ENCODE measurements around the gene MARCHF5. TPM values are rescaled to one million over a fixed set of nuclear protein-coding genes. Genes with fewer than 3 reads are reported as not detected.
"Not testable (repeated sequence)": the region's sequence is repeated elsewhere in the genome, so short reads cannot be mapped to it uniquely, and the experiment has no call there.

Gene MARCHF5
- polyA plus RNA-seq, 4 donors: 67.7 to 83.4 (median 79.0) TPM

DNA sequence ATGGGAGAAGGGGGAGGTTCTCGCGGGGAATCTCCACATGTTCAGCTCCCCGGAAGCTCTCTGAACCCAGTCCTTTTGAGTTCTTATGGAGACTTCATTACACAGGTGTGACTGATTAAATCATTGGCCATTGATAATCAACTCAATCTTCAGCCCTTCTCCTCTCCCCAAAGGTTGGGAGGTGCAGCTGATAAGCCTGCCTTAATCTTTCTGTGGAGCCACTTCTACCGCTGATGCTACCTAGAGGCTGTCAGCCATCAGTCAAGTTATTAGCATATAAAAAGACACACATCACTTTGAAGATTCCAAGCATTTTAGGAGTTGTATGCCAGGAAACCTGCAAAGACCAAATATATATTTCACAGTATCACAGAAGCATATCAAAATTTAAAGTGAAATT lies 91.7 kb downstream of the MARCHF5 start:
- DNase-seq (ENCODE audit: low read depth in 4 of 4, low spot score in 3 of 4): no peak

DNA sequence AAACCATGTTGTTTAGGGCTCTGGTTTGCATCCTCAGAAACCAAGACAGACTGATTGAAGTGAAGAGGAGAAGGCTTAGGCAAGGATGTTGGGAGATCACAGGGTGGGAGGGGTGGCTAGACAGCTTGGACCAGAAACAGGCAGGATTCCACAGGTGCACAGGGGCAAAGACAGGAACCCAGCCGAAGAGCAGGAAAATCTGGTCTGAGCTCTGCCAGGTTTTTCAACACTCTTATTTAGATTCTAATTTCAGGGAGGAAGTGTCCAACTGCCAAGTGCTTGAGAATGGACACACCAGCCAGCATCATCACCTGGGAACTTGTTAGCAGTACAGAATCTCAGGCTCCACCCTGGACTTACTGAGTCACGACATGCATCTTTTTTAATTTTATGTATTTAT lies 93.8 kb downstream of the MARCHF5 start:
- no peak for DNase-seq (ENCODE audit: low read depth in 4 of 4, low spot score in 3 of 4)

DNA sequence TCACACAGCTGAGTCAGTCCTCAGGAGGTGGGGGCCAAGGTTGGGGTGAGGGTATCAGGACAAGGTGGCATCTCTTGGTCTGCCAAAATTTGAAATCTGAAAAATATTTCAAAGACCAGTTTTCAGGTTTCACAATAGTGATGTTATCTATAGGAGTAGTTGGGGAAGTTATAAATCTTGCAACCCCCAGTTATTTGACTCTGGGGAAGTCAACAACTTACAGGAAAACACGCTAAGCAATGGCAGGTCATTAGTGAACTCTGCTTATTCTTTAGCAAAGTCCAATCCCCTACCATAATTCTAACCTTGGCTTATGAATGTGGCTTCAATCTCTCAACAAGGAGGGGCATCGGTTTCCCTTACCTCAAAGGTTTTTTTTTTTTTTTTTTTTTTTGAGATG lies 94.9 kb downstream of the MARCHF5 start:
- DNase-seq (ENCODE audit: low read depth in 4 of 4, low spot score in 3 of 4): no peak

DNA sequence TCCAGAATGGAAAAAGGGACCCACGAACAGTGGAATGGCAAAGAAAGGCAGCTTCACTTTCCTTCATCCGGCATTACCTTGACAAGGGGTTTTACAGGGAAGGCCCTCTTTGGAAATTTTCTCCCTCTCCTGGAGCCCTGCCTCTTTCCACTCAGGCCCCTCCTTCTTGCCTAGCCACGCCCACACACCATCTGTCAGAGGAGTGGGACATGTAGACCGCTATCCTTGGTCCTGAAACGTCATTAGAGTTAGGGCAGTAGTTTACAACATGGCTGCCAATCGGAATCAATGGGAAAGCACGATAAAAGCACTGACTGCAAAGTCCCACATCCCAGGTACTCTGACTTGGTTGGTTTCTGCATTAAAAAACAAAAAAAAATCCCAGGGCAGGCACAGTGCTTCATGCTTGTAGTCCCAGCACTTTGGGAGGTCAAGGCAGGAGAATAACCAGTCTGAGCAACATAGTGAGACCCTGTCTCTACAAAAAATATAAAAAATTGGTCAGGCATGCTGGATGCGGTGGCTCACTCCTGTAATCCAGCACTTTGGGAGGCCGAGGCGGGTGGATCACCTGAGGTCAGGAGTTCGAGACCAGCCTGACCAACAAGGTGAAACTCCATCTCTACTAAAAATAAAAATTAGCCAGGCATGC lies 96.4 kb downstream of the MARCHF5 start:
- DNase-seq (ENCODE audit: low read depth in 4 of 4, low spot score in 3 of 4): peak; percentile 57 to 74 (median 64)

DNA sequence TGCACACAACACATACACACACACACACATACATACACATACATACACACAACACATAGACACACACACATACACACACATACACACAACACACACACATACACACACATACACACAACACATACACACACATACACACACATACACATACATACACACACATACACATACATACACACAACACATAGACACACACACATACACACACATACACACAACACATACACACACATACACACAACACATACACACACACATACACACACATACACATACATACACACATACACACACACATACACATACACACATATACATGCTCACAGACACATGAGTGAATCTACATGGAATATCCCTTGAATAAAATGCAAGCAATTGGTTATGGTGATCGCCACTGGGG lies 102.2 kb downstream of the MARCHF5 start:
- not testable (repeated sequence) for DNase-seq (ENCODE audit: low read depth in 4 of 4, low spot score in 3 of 4)

DNA sequence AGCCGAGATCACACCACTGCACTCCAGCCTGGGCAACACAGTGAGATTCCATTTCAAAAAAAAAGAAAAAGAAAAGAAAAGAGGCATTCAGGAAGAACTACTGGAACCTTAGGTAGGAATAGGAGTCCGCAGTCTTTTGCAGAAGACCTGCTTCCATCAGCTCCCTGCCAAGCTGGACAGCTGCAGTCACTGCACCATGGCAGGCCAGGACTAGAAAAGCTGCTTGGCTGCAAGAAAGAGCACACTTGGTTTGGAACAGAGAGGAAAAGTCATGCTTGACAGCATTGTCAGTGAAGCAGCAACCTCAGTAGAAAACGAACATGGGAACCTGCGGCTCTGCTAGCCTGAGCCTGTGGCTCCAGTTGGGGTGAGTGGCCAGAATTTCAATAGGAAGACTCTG lies 104.3 kb downstream of the MARCHF5 start:
- no peak for DNase-seq (ENCODE audit: low read depth in 4 of 4, low spot score in 3 of 4)

DNA sequence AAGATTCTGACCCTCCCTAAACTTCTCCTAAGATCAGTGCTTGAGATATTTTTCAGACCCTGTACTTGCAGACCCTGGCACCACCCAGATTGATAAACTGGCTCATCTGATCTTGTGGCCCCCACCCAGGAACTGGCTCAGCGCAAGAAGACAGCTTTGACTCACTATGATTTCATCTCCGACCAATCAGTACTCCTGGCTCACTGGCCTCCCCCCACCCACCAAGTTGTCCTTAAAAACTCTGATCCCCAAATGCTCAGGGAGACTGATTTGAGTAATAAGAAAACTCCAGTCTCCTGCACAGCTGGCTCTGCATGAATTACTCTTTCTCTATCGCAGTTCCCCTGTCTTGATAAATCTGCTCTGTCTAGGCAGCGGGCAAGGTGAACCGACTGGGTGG lies 111.3 kb downstream of the MARCHF5 start:
- DNase-seq (ENCODE audit: low read depth in 4 of 4, low spot score in 3 of 4): not testable (repeated sequence)

Other genes starting within 250 kb of the MARCHF5 start
- 1 to 10 TPM; 3.5 to 5.0 (median 3.8) TPM for gene CPEB3, start 89 bp upstream of the MARCHF5 start, polyA plus RNA-seq (ENCODE audit: insufficient read length in 4 of 4)